MM.1S (cell line): ENCODE data around the gene PREX1.
A peak's percentile ranks its signal among the peaks of the same experiment; 100 is the strongest.

Experiments
- DNase-seq: peaks from one replicate; pipeline ENCODE4 v3.0.0-alpha.2; 2015
- H2AFZ ChIP-seq: fragments of 300-600 bp; sonication (generic); 2 replicates; pipeline ENCODE4 v1.6.0; 2016; ENCODE audit warnings: antibody characterized with exemption, low read length
- H3F3A ChIP-seq: fragments of 300-600 bp; sonication (generic); 2 replicates; pipeline ENCODE4 v1.6.1; 2016; ENCODE audit warnings: mild to moderate bottlenecking, antibody characterized with exemption, low read length, moderate library complexity, mixed read lengths; ENCODE audit not compliant: insufficient read depth
- H3K27ac ChIP-seq: fragments of 300-600 bp; sonication (generic); 2 replicates; pipeline ENCODE4 v1.5.1; 2016; ENCODE audit warnings: mild to moderate bottlenecking, low read length
- H3K27me3 ChIP-seq: fragments of 300-600 bp; sonication (generic); replicated peaks from 2 replicates; pipeline ENCODE4 v1.6.0; 2016; ENCODE audit warnings: low read length; ENCODE audit not compliant: insufficient read depth
- H3K36me3 ChIP-seq: fragments of 300-600 bp; sonication (generic); replicated peaks from 2 replicates; pipeline ENCODE4 v1.6.1; 2016; ENCODE audit warnings: mild to moderate bottlenecking, low read length, mixed read lengths; ENCODE audit not compliant: insufficient read depth
- H3K4me1 ChIP-seq: fragments of 300-600 bp; sonication (generic); 2 replicates; pipeline ENCODE4 v1.6.1; 2016; ENCODE audit warnings: low read length, mixed read lengths
- H3K4me2 ChIP-seq: fragments of 300-600 bp; sonication (generic); 2 replicates; pipeline ENCODE4 v1.6.0; 2016; ENCODE audit warnings: low read depth, low read length
- H3K4me3 ChIP-seq: fragments of 300-600 bp; sonication (generic); 2 replicates; pipeline ENCODE4 v1.5.1; 2016; ENCODE audit warnings: low read length, mixed read lengths
- H3K79me2 ChIP-seq: fragments of 300-600 bp; sonication (generic); 2 replicates; pipeline ENCODE4 v1.6.1; 2016; ENCODE audit warnings: mixed run types, low read length, mixed read lengths
- H3K9ac ChIP-seq: fragments of 300-600 bp; sonication (generic); 2 replicates; pipeline ENCODE4 v1.6.1; 2016; ENCODE audit warnings: low read length, mixed read lengths
- H3K9me2 ChIP-seq: fragments of 300-600 bp; sonication (generic); replicated peaks from 2 replicates; pipeline ENCODE4 v1.6.1; 2016; ENCODE audit warnings: mild to moderate bottlenecking, low read length, mixed read lengths; ENCODE audit not compliant: insufficient read depth
- H3K9me3 ChIP-seq: fragments of 300-600 bp; sonication (generic); replicated peaks from 2 replicates; pipeline ENCODE4 v1.6.1; 2016; ENCODE audit warnings: mild to moderate bottlenecking, low read length, mixed read lengths; ENCODE audit not compliant: insufficient read depth
- H4K20me1 ChIP-seq: fragments of 300-600 bp; sonication (generic); 2 replicates; pipeline ENCODE4 v1.6.1; 2016; ENCODE audit warnings: mild to moderate bottlenecking, low read length, moderate library complexity, mixed read lengths; ENCODE audit not compliant: insufficient read depth
- CTCF ChIP-seq: fragments of 300-600 bp; sonication (generic); IDR thresholded peaks from 2 replicates; pipeline ENCODE4 v1.5.1; 2016; ENCODE audit warnings: antibody characterized with exemption, low read length, mixed read lengths
- EZH2 ChIP-seq: fragments of 300-600 bp; sonication (generic); optimal IDR thresholded peaks from 2 replicates; pipeline ENCODE3; 2017; ENCODE audit warnings: low read depth, mild to moderate bottlenecking, antibody characterized with exemption, low read length, mixed read lengths
- EZH2phosphoT487 ChIP-seq: fragments of 300-600 bp; sonication (generic); IDR thresholded peaks from 2 replicates; pipeline ENCODE4 v1.6.1; 2018; ENCODE audit warnings: antibody characterized with exemption, low read length

The PREX1 gene

DNA sequence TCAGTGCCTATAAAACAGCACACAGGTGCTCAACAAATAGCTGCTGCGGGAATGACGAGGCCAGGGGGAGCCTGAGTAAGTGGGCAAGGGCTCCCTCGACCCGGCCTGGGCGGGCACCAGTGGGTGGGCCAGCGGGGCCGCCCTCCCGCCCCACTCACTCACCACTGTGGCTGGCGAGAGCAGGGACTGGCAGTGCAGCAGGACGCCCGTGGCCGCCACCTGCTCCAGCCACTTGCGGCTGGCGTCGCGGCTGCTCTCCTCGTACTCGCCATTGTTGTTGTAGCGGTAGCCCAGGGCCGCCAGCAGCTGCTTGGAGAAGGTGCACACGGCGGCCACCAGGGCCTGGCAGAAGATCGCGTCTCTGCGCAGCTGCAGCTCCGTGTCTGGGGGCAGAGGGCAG is 191.5 kb downstream of the PREX1 start:
- Histone ChIP-seq H3K4me1 (no peaks in the 10 kb centered on the region), H3K4me2 (no peak overlapping the region), H3K79me2 (no peaks in the 10 kb centered on the region), H3K27me3 (no peaks in the 10 kb centered on the region), H3K27ac (no peak overlapping the region), H3F3A (no peaks in the 10 kb centered on the region), H3K36me3 (no peaks in the 10 kb centered on the region), H3K9me3 (no peaks in the 10 kb centered on the region), H2AFZ (no peak overlapping the region), H3K9ac (no peak overlapping the region), H3K9me2 (no peaks in the 10 kb centered on the region), H4K20me1 (no peaks in the 10 kb centered on the region), H3K4me3 (no peak overlapping the region)
- TF ChIP-seq CTCF (no peak), EZH2phosphoT487 (no peak), EZH2 (no peak)
- DNase-seq = no peak

DNA sequence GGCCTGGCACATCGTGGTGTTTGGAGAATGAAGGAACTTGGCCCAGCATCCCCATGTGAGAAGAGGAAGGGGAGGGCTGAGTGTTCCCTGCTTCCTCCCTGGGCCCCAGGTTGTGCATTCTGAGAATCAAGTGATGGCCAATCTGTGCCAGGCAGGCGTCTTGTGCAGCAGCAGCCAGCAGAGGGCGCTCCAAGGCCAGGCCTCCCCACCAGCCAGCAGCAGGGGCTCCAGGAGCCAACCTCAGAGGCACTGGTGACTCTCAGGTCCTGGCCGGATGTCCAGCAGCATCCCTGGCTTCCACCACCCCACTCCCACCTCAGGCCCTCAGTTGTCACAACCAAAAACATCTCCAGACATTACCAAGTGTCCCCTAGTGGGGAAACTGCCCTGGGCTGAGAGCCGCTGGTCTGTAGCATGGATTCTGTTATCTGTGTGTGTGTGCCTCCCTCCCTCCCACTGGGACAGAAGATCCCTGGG is 192.0 kb downstream of the PREX1 start:
- no peak for TF ChIP-seq EZH2phosphoT487
- TF ChIP-seq EZH2 = no peak
- TF ChIP-seq CTCF = peak; percentile 86
- no peaks in the 10 kb centered on the region for H4K20me1 ChIP-seq
- H3K9me3 ChIP-seq = no peaks in the 10 kb centered on the region
- no peak overlapping the region for H3K4me2 ChIP-seq
- H3K27me3 ChIP-seq = no peaks in the 10 kb centered on the region
- no peak overlapping the region for H3K27ac ChIP-seq
- H3F3A ChIP-seq = no peaks in the 10 kb centered on the region
- H3K9ac ChIP-seq = no peak overlapping the region
- DNase-seq = peak; percentile 37
- H2AFZ ChIP-seq = no peak overlapping the region
- no peaks in the 10 kb centered on the region for H3K9me2 ChIP-seq
- H3K4me1 ChIP-seq = no peaks in the 10 kb centered on the region
- H3K36me3 ChIP-seq = no peaks in the 10 kb centered on the region
- no peaks in the 10 kb centered on the region for H3K79me2 ChIP-seq
- no peak overlapping the region for H3K4me3 ChIP-seq

DNA sequence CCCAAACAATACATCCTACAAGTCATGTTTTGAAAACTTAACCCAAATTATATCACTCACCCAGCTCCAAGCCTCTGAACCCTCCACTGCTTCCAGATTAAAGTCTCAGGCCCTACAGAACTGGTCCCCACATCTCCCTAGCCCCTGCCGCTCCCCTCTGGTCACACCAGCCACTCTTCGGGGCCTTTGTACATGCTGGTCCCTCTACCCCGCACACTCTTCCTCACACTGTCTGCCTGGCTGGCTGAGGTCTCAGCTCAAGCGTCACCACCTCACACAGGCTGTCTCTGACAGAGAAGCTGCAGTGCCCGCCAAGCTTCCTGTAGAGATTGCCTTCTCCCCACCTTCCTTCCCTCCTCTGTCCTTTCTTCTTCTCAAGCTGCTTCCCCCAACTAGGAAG is 192.4 kb downstream of the PREX1 start:
- Histone ChIP-seq H3K4me2 (no peak overlapping the region), H3K9me3 (no peaks in the 10 kb centered on the region), H3K36me3 (no peaks in the 10 kb centered on the region), H2AFZ (no peak overlapping the region), H3K27me3 (no peaks in the 10 kb centered on the region), H3K4me1 (no peaks in the 10 kb centered on the region), H3K4me3 (no peak overlapping the region), H3F3A (no peaks in the 10 kb centered on the region), H3K79me2 (no peaks in the 10 kb centered on the region), H3K27ac (no peak overlapping the region), H3K9me2 (no peaks in the 10 kb centered on the region), H3K9ac (no peak overlapping the region), H4K20me1 (no peaks in the 10 kb centered on the region)
- DNase-seq = no peak
- TF ChIP-seq CTCF (no peak), EZH2 (no peak), EZH2phosphoT487 (no peak)
